Caco-2 (cell line): ENCODE measurements around the gene KLHL35. TPM values are rescaled to one million over a fixed set of nuclear protein-coding genes. Genes with fewer than 3 reads are reported as not detected.
"Not testable (repeated sequence)": the region's sequence is repeated elsewhere in the genome, so short reads cannot be mapped to it uniquely, and the experiment has no call there.

Source experiments
- BruUV-seq: library from RNA; stranded (reverse); fragments of 400-500 nt; replicated peaks from 2 replicates; lab custom pipeline; 2021; lab: Mats Ljungman, UMichigan
- CTCF ChIA-PET: fragments of 300-600 bp; sonication (Branson Sonifier 250); formaldehyde crosslinking; loops from one replicate; lab custom pipeline; 2022; ENCODE audit warnings: antibody characterized with exemption; lab: Charles Lee
- POLR2A ChIA-PET: fragments of 300-600 bp; sonication (Branson Sonifier 250); formaldehyde crosslinking; loops from one replicate; lab custom pipeline; 2022; ENCODE audit warnings: antibody characterized with exemption; lab: Charles Lee
- DNase-seq, 2 experiments: peaks; one replicate each; pipeline versions ENCODE4 v3.0.0 to v3.0.0-alpha.2; 2020 to 2022
- H3K27me3 ChIP-seq: replicated peaks from 2 replicates; pipeline ENCODE4 v1.6.0; 2011; ENCODE audit warnings: low read length; ENCODE audit not compliant: control insufficient read depth, insufficient read depth
- H3K36me3 ChIP-seq: 2 replicates; pipeline ENCODE4 v1.5.1; 2011; ENCODE audit warnings: low read length; ENCODE audit not compliant: control insufficient read depth, insufficient read depth
- H3K4me1 ChIP-seq: fragments of 250-450 bp; sonication (Bioruptor Pico); 2 replicates; pipeline ENCODE4 v1.5.1; 2020; ENCODE audit warnings: mild to moderate bottlenecking
- H3K4me3 ChIP-seq: 2 replicates; pipeline ENCODE4 v1.5.1; 2011; ENCODE audit warnings: low read depth, mild to moderate bottlenecking, control low read depth, low read length
- H3K9me3 ChIP-seq: fragments of 250-450 bp; sonication (Bioruptor Pico); 2 replicates; pipeline ENCODE4 v1.5.1; 2020; ENCODE audit warnings: mild to moderate bottlenecking, moderate library complexity
- H3K27ac Mint-ChIP-seq: one replicate; pipeline ENCODE4 v1.8.0; 2022; ENCODE audit warnings: mixed read lengths; ENCODE audit not compliant: unreplicated experiment
- H3K27me3 Mint-ChIP-seq: one replicate; pipeline ENCODE4 v1.8.0; 2022; ENCODE audit warnings: mixed read lengths; ENCODE audit not compliant: insufficient read depth, unreplicated experiment
- H3K36me3 Mint-ChIP-seq: one replicate; pipeline ENCODE4 v1.8.0; 2022; ENCODE audit warnings: mild to moderate bottlenecking, mixed read lengths; ENCODE audit not compliant: insufficient read depth, unreplicated experiment
- H3K4me1 Mint-ChIP-seq: one replicate; pipeline ENCODE4 v1.8.0; 2022; ENCODE audit warnings: low read depth, mixed read lengths; ENCODE audit not compliant: unreplicated experiment
- H3K4me3 Mint-ChIP-seq: one replicate; pipeline ENCODE4 v1.8.0; 2022; ENCODE audit warnings: mild to moderate bottlenecking, moderate library complexity, mixed read lengths; ENCODE audit not compliant: unreplicated experiment
- H3K9me3 Mint-ChIP-seq: one replicate; pipeline ENCODE4 v1.8.0; 2022; ENCODE audit warnings: mixed read lengths; ENCODE audit not compliant: unreplicated experiment
- CTCF ChIP-seq, 2 experiments: fragments of 200-600 bp in 1 of 2; IDR thresholded peaks; 1 replicate in 1 of 2; 2 replicates in 1 of 2; pipeline versions ENCODE4 v1.5.1 to v1.8.0; 2011 to 2022; ENCODE audit warnings: antibody characterized with exemption in 1 of 2, control low read depth in 1 of 2, inconsistent platforms in 1 of 2, low read depth in 1 of 2, low read length in 1 of 2, mild to moderate bottlenecking in 1 of 2, moderate library complexity in 1 of 2; ENCODE audit not compliant: insufficient read depth in 1 of 2, severe bottlenecking in 1 of 2, unreplicated experiment in 1 of 2
- intact Hi-C: fragments of 100-400 bp; cut with micrococcal nuclease; formaldehyde crosslinking; loops from one replicate; pipeline ENCODE4 v1.10.0; 2022; ENCODE audit not compliant: unreplicated experiment
- total RNA-seq: library from RNA; stranded (reverse); gene quantifications from 2 replicates; pipeline ENCODE4 v1.2.3, GENCODE V29; 2022

The KLHL35 gene
- total RNA-seq, 1 experiment from 2014 or later = 51.4 TPM

GRCh38 chr11:75421035-75421602 is 11.9 kb downstream of the KLHL35 start:
- Mint-ChIP-seq H3K27ac (peak overlapping the region; percentile 92), H3K27me3 (no peaks in the 10 kb centered on the region), H3K4me3 (peak overlapping the region; percentile 66), H3K9me3 (no peaks in the 10 kb centered on the region), H3K36me3 (peaks cover 89% of the 10 kb centered on the region), H3K4me1 (peaks cover 63% of the 10 kb centered on the region)
- Histone ChIP-seq H3K4me1 (peaks cover 63% of the 10 kb centered on the region), H3K9me3 (no peaks in the 10 kb centered on the region), H3K4me3 (no peak overlapping the region), H3K36me3 (peaks cover 10% of the 10 kb centered on the region), H3K27me3 (no peaks in the 10 kb centered on the region)
- BruUV-seq = no TSS peak
- ChIA-PET CTCF (interaction anchor here (1.0 to 2.5 kb wide), 4 partner anchors 11 to 138 kb away, joined by 3 to 12 read pairs (median 6); no protein-coding TSS in a partner anchor), POLR2A (interaction anchor here (0.7 to 2.2 kb wide), 2 partner anchors 8 to 13 kb away, joined by 7 to 8 read pairs; no protein-coding TSS in a partner anchor)
- TF ChIP-seq CTCF (IDR thresholded peaks at IDR 0.05; ENCODE audit: insufficient read depth in 1 of 2, low read depth in 1 of 2, low read length in 1 of 2, severe bottlenecking in 1 of 2, unreplicated experiment in 1 of 2) = no peak
- intact Hi-C loops = loop anchor here (5.0 kb wide), 2 partner anchors 79 to 264 kb away; no protein-coding TSS in a partner anchor
- no peak for DNase-seq

GRCh38 chr11:75420224-75421034 is 12.6 kb downstream of the KLHL35 start:
- no peak overlapping the region for H3K4me3 ChIP-seq
- H3K9me3 Mint-ChIP-seq = no peaks in the 10 kb centered on the region
- H3K4me1 ChIP-seq = peaks cover 63% of the 10 kb centered on the region
- no peak for DNase-seq
- POLR2A ChIA-PET = interaction anchor here (0.7 to 2.2 kb wide), 2 partner anchors 9 to 12 kb away, joined by 7 to 8 read pairs; no protein-coding TSS in a partner anchor
- intact Hi-C loops = loop anchor here (5.0 kb wide), 2 partner anchors 78 to 263 kb away; no protein-coding TSS in a partner anchor
- peaks cover 10% of the 10 kb centered on the region for H3K36me3 ChIP-seq
- no TSS peak for BruUV-seq
- no peak for TF ChIP-seq CTCF (IDR thresholded peaks at IDR 0.05; ENCODE audit: insufficient read depth in 1 of 2, low read depth in 1 of 2, low read length in 1 of 2, severe bottlenecking in 1 of 2, unreplicated experiment in 1 of 2)
- H3K36me3 Mint-ChIP-seq = peaks cover 89% of the 10 kb centered on the region
- peak overlapping the region; percentile 92 for H3K27ac Mint-ChIP-seq
- CTCF ChIA-PET = interaction anchor here (0.6 to 1.2 kb wide), 4 partner anchors 12 to 105 kb away, joined by 3 to 6 read pairs (median 4); partner anchors contain the start of gene GDPD5
- peaks cover 63% of the 10 kb centered on the region for H3K4me1 Mint-ChIP-seq
- H3K27me3 ChIP-seq = no peaks in the 10 kb centered on the region
- no peaks in the 10 kb centered on the region for H3K9me3 ChIP-seq
- H3K4me3 Mint-ChIP-seq = peak overlapping the region; percentile 66
- H3K27me3 Mint-ChIP-seq = no peaks in the 10 kb centered on the region

GRCh38 chr11:75413864-75414263 is 19.1 kb downstream of the KLHL35 start:
- Mint-ChIP-seq H3K27me3 (no peaks in the 10 kb centered on the region), H3K4me1 (peaks cover 14% of the 10 kb centered on the region), H3K9me3 (no peaks in the 10 kb centered on the region), H3K36me3 (peaks cover 90% of the 10 kb centered on the region), H3K27ac (peak overlapping the region; percentile 25), H3K4me3 (no peak overlapping the region)
- BruUV-seq = no TSS peak
- DNase-seq = no peak
- Histone ChIP-seq H3K36me3 (peaks cover 18% of the 10 kb centered on the region), H3K27me3 (no peaks in the 10 kb centered on the region), H3K4me3 (no peak overlapping the region), H3K9me3 (no peaks in the 10 kb centered on the region), H3K4me1 (peaks cover 13% of the 10 kb centered on the region)
- intact Hi-C loops = no loop called here
- no peak for TF ChIP-seq CTCF (IDR thresholded peaks at IDR 0.05; ENCODE audit: insufficient read depth in 1 of 2, low read depth in 1 of 2, low read length in 1 of 2, severe bottlenecking in 1 of 2, unreplicated experiment in 1 of 2)
- ChIA-PET POLR2A (interaction anchor here (0.8 to 1.2 kb wide), 2 partner anchors 9 to 17 kb away, joined by 3 read pairs; no protein-coding TSS in a partner anchor), CTCF (no interaction called here)

GRCh38 chr11:75413146-75413545 is 19.9 kb downstream of the KLHL35 start:
- H3K4me3 ChIP-seq, H3K4me3 Mint-ChIP-seq, H3K9me3 ChIP-seq, DNase-seq, BruUV-seq, CTCF ChIA-PET, intact Hi-C loops, H3K27me3 Mint-ChIP-seq, H3K9me3 Mint-ChIP-seq, H3K27me3 ChIP-seq: not testable (repeated sequence)
- peak overlapping the region; percentile 57 for H3K27ac Mint-ChIP-seq
- POLR2A ChIA-PET = interaction anchor here (0.8 kb wide), 1 partner anchor 9 kb away, joined by 3 read pairs; no protein-coding TSS in a partner anchor
- Histone ChIP-seq H3K4me1 (peaks cover 12% of the 10 kb centered on the region), H3K36me3 (peaks cover 18% of the 10 kb centered on the region)
- H3K36me3 Mint-ChIP-seq = peaks cover 92% of the 10 kb centered on the region
- H3K4me1 Mint-ChIP-seq = peaks cover 14% of the 10 kb centered on the region
